Right hindlimb (tissue), 1 donor: ENCODE measurements around the gene VEGFA.

Source experiments
- DNase-seq: peaks from one replicate; pipeline ENCODE4 v3.0.0-alpha.2; 2018

Gene VEGFA

GRCh38 chr6:43826730-43827129 is 56.7 kb downstream of the VEGFA start:
- no peak for DNase-seq

- DNase-seq: no peak
Measured at GRCh38 chr6:43827898-43828297, 57.9 kb downstream of the VEGFA start.

GRCh38 chr6:43828711-43829110 is 58.7 kb downstream of the VEGFA start:
- DNase-seq: no peak

- no peak for DNase-seq
Measured at GRCh38 chr6:43829470-43829869, 59.5 kb downstream of the VEGFA start.

- no peak for DNase-seq
Measured at GRCh38 chr6:43830775-43831174, 60.8 kb downstream of the VEGFA start.

- DNase-seq: no peak
Measured at GRCh38 chr6:43831191-43831590, 61.2 kb downstream of the VEGFA start.

- DNase-seq: no peak
Measured at GRCh38 chr6:43833223-43833995, 63.4 kb downstream of the VEGFA start.

- no peak for DNase-seq
Measured at GRCh38 chr6:43833996-43834390, 64.0 kb downstream of the VEGFA start.

- no peak for DNase-seq
Measured at GRCh38 chr6:43834528-43835155, 64.6 kb downstream of the VEGFA start.

GRCh38 chr6:43835872-43836419 is 65.9 kb downstream of the VEGFA start:
- no peak for DNase-seq
